ENCODE results near the gene GRIK2. TPM values are rescaled to one million over a fixed set of nuclear protein-coding genes. Genes with fewer than 3 reads are reported as not detected.

Gene GRIK2
- total and polyA plus RNA-seq, 8 donors: 0.61 to 3.5 (median 2.4) TPM

- Histone ChIP-seq H3K4me1 (no peaks in the 10 kb centered on the region), H3K27me3 (no peaks in the 10 kb centered on the region), H3K9me3 (no peaks in the 10 kb centered on the region), H3K4me3 (no peak overlapping the region), H3K36me3 (no peaks in the 10 kb centered on the region), H3K27ac (no peak overlapping the region)
- no peak for FAIRE-seq
- DNase-seq: no peak
- no peak for TF ChIP-seq CTCF (IDR thresholded peaks at IDR 0.05)
- intact Hi-C loops (cut with DNase I): no loop called here
- ATAC-seq: no peak
Measured at GRCh38 chr6:101582792-101583191, 189.3 kb downstream of the GRIK2 start.

GRCh38 chr6:101585501-101585900 is 192.0 kb downstream of the GRIK2 start:
- no peak for ATAC-seq
- no peaks in the 10 kb centered on the region for H3K4me1 ChIP-seq
- H3K9me3 ChIP-seq: no peaks in the 10 kb centered on the region
- TF ChIP-seq CTCF (IDR thresholded peaks at IDR 0.05): no peak
- H3K4me3 ChIP-seq: no peak overlapping the region
- no peak for FAIRE-seq
- H3K36me3 ChIP-seq: no peaks in the 10 kb centered on the region
- no peak for DNase-seq
- no peaks in the 10 kb centered on the region for H3K27me3 ChIP-seq
- H3K27ac ChIP-seq: no peak overlapping the region
- intact Hi-C loops (cut with DNase I): no loop called here

GRCh38 chr6:101588343-101588742 is 194.8 kb downstream of the GRIK2 start:
- Histone ChIP-seq H3K27me3 (no peaks in the 10 kb centered on the region), H3K4me3 (no peak overlapping the region), H3K36me3 (no peaks in the 10 kb centered on the region), H3K4me1 (no peaks in the 10 kb centered on the region), H3K27ac (no peak overlapping the region), H3K9me3 (no peaks in the 10 kb centered on the region)
- 75 to 80% methylated on average over 3 of the region's 3 CpGs for WGBS, 2 donors
- ATAC-seq (no peak), DNase-seq (no peak), FAIRE-seq (no peak)
- TF ChIP-seq CTCF (IDR thresholded peaks at IDR 0.05): no peak
- intact Hi-C loops (cut with DNase I): no loop called here

GRCh38 chr6:101595276-101595675 is 201.8 kb downstream of the GRIK2 start:
- H3K36me3 ChIP-seq: no peaks in the 10 kb centered on the region
- H3K27me3 ChIP-seq: no peaks in the 10 kb centered on the region
- H3K4me3 ChIP-seq: no peak overlapping the region
- intact Hi-C loops (cut with DNase I): no loop called here
- no peak for FAIRE-seq
- no peak overlapping the region for H3K27ac ChIP-seq
- TF ChIP-seq CTCF (IDR thresholded peaks at IDR 0.05): no peak
- ATAC-seq: no peak
- no peaks in the 10 kb centered on the region for H3K4me1 ChIP-seq
- no peaks in the 10 kb centered on the region for H3K9me3 ChIP-seq
- no peak for DNase-seq

- no peak for TF ChIP-seq CTCF (IDR thresholded peaks at IDR 0.05)
- H3K27ac ChIP-seq: no peak overlapping the region
- intact Hi-C loops (cut with DNase I): no loop called here
- WGBS, 2 donors: 61 to 75% methylated on average over 4 of the region's 4 CpGs
- no peaks in the 10 kb centered on the region for H3K27me3 ChIP-seq
- H3K4me1 ChIP-seq: no peaks in the 10 kb centered on the region
- FAIRE-seq (no peak), ATAC-seq (no peak), DNase-seq (no peak)
- H3K36me3 ChIP-seq: no peaks in the 10 kb centered on the region
- H3K9me3 ChIP-seq: no peaks in the 10 kb centered on the region
- no peak overlapping the region for H3K4me3 ChIP-seq
Measured at GRCh38 chr6:101597693-101598092, 204.2 kb downstream of the GRIK2 start.

All from pancreas (tissue), 10 donors.